Heart left ventricle (tissue), 16 donors: ENCODE measurements around the gene OR10R2. TPM values are rescaled to one million over a fixed set of nuclear protein-coding genes. Genes with fewer than 3 reads are reported as not detected.
"Not testable (repeated sequence)": the region's sequence is repeated elsewhere in the genome, so short reads cannot be mapped to it uniquely, and the experiment has no call there.

Experiments used
- ATAC-seq, 4 donors: fragments of 200-7000 bp; cut with Tn5 transposase; one replicate each; pipeline ENCODE4 v1.9.1; 2020 to 2022; ENCODE audit warnings: moderate library complexity in 4 of 4, mild to moderate bottlenecking in 3 of 4, moderate number of reproducible peaks in 1 of 4
- DNase-seq, 5 donors: peaks; one replicate each; pipeline ENCODE4 v3.0.0-alpha.2; 2020
- H3K27ac ChIP-seq, 12 donors: fragments of 200-600 bp; sonication (generic) in 4 of 12; one replicate each; pipeline versions ENCODE4 v1.5.0 to v1.8.0; 2016 to 2022; ENCODE audit warnings: mild to moderate bottlenecking in 2 of 12
- H3K27me3 ChIP-seq, 9 donors: fragments of 200-600 bp; sonication (generic) in 2 of 9; one replicate each; pipeline versions ENCODE4 v1.5.1 to v1.8.0; 2016 to 2022; ENCODE audit warnings: mild to moderate bottlenecking in 3 of 9
- H3K36me3 ChIP-seq, 9 donors: fragments of 200-600 bp; sonication (generic) in 2 of 9; one replicate each; pipeline versions ENCODE4 v1.5.0 to v1.8.0; 2018 to 2022; ENCODE audit warnings: mild to moderate bottlenecking in 2 of 9
- H3K4me1 ChIP-seq, 12 donors: fragments of 200-600 bp; sonication (generic) in 4 of 12; one replicate each; pipeline versions ENCODE4 v1.5.0 to v1.8.0; 2016 to 2022; ENCODE audit warnings: mild to moderate bottlenecking in 3 of 12
- H3K4me3 ChIP-seq, 12 donors: fragments of 200-600 bp; sonication (generic) in 4 of 12; one replicate each; pipeline versions ENCODE4 v1.5.0 to v1.8.0; 2017 to 2022; ENCODE audit warnings: mild to moderate bottlenecking in 9 of 12, moderate library complexity in 4 of 12
- H3K9me3 ChIP-seq, 12 donors: fragments of 200-600 bp; sonication (generic) in 4 of 12; one replicate each; pipeline versions ENCODE4 v1.5.0 to v1.8.0; 2016 to 2022; ENCODE audit warnings: mild to moderate bottlenecking in 1 of 12
- CTCF ChIP-seq, 12 donors: fragments of 200-600 bp; sonication (generic) in 4 of 12; IDR thresholded peaks; one replicate each; pipeline versions ENCODE4 v1.5.0 to v1.8.0; 2018 to 2022; ENCODE audit warnings: antibody characterized with exemption in 12 of 12, mild to moderate bottlenecking in 5 of 12
- POLR2A ChIP-seq, 2 donors: fragments of 450-650 bp; IDR thresholded peaks; one replicate each; pipeline ENCODE4 v1.6.1; 2017; ENCODE audit warnings: antibody characterized with exemption in 2 of 2, mild to moderate bottlenecking in 2 of 2, moderate library complexity in 2 of 2
- WGBS, 4 donors: extraction: QIAGEN DNeasy Blood & Tissue Kit in 2 of 4; methylation state at CpG; one replicate each; pipeline versions ENCODE4 v1.1.5 to v1.1.7; 2013 to 2018; 5-methylcytosine and 5-hydroxymethylcytosine counted together
- intact Hi-C, 10 donors: fragments of 100-400 bp; cut with DNase I; formaldehyde crosslinking; loops; one replicate each; pipeline versions ENCODE4 v1.11.1 to v1.14.2; 2022
- long read RNA-seq, 3 donors: library from polyadenylated mRNA; unstranded; transcript quantifications; one replicate each; pipeline ENCODE4 v2.0.0, GENCODE V29; 2020 to 2021
- polyA plus RNA-seq, 2 donors: library from polyadenylated mRNA; stranded (reverse); fragments of 200-250 nt; gene quantifications; one replicate each; pipeline ENCODE4 v1.2.3, GENCODE V29; 2013
- total RNA-seq, 9 donors: library from RNA; depleted of rRNA in 2 of 9; stranded (reverse); fragments of >200 nt in 2 of 9; fragmentation: NEBNext Ultra II Directional in 3 of 9; extraction: Animal tissue kit (Norgen Biotek cat#: 25700) in 3 of 9; gene quantifications; one replicate each; pipeline versions ENCODE4 v1.1.0 to v1.2.4, GENCODE V29; 2016 to 2023
- donor health status: ischemic (EF 13 %, LVEDD 7.1; RV severe dilation, severe dysfunction).
- donor health status: healthy with polysubstance abuse.
- donor health status: DM: no; HTN: yes; CAD: no.
- donor health status: DM: no; HTN: no; CAD: no.
- donor health status: ischemic (EF 25% LVEDD 6.9; RV normal size, moderate dysfunction).
- donor health status: ischemic (EF 25% LVEDD 5.7; RV mildly dilated, moderate dysfunction).
- donor health status: healthy.
- donor health status: DM: yes; HTN: yes; CAD: no.
- donor health status: ischemic (EF 35%, LVEDD 5.7; RV mildly dilated, moderate dysfunction).
- donor health status: nonischemic (EF 11% LVEDD 7.7; RV severe dilation, severe dysfunction).
- donor health status: DM: yes; HTN: yes; CAD: no.
- donor health status: PGD.
- donor health status: ischemic (EF 29% LVEDD 5.4; RV normal size, mild dysfunction).
- donor health status: nonischemic (EF 23%, LVEDD 6.1; RV moderate dilation, normal function).

OR10R2 gene
- total RNA-seq (not detected), polyA plus RNA-seq (not detected)
- long read RNA-seq, donor 1 = 0 reads
- long read RNA-seq, donor 2 = 0 reads
- long read RNA-seq, donor 3 = 0 reads

- Histone ChIP-seq H3K4me1 (no peaks in the 10 kb centered on the region), H3K27ac (no peak within 1 kb of the TSS), H3K27me3 (no peaks in the 10 kb centered on the region), H3K4me3 (no peak within 1 kb of the TSS), H3K9me3 (no peaks in the 10 kb centered on the region), H3K36me3 (no peaks in the 10 kb centered on the region)
- intact Hi-C loops = no loop called here
- no peak for DNase-seq
- ATAC-seq = no peak
- no peak for TF ChIP-seq CTCF (IDR thresholded peaks at IDR 0.05)
- no peak for TF ChIP-seq POLR2A (IDR thresholded peaks at IDR 0.05)
Measured at GRCh38 chr1:158471920-158472319, at the start of gene OR10R2. Gene OR10R2, plus strand, starts transcription at chr1:158472220. Its CDS starts 106 bp downstream, at chr1:158472326.

- peaks cover 0 to 20% (median 0%) of the 10 kb centered on the region in 12 donors for H3K9me3 ChIP-seq
- no peaks in the 10 kb centered on the region for H3K36me3 ChIP-seq
- H3K4me1 ChIP-seq = no peaks in the 10 kb centered on the region
- no peaks in the 10 kb centered on the region for H3K27me3 ChIP-seq
- H3K27ac ChIP-seq = no peak overlapping the region
- ATAC-seq = no peak
- intact Hi-C loops = no loop called here
- TF ChIP-seq POLR2A (IDR thresholded peaks at IDR 0.05) = no peak
- no peak for TF ChIP-seq CTCF (IDR thresholded peaks at IDR 0.05)
- H3K4me3 ChIP-seq = no peak overlapping the region
- DNase-seq = no peak
Measured at GRCh38 chr1:158425027-158425426, 47.0 kb upstream of the OR10R2 start.

- DNase-seq (no peak), ATAC-seq (no peak)
- H3K4me1 ChIP-seq = peaks cover 0 to 5% (median 0%) of the 10 kb centered on the region in 12 donors
- no peaks in the 10 kb centered on the region for H3K36me3 ChIP-seq
- peaks cover 0 to 20% (median 0%) of the 10 kb centered on the region in 12 donors for H3K9me3 ChIP-seq
- no peak within 1 kb of the TSS for H3K27ac ChIP-seq
- intact Hi-C loops = no loop called here
- H3K27me3 ChIP-seq = no peaks in the 10 kb centered on the region
- TF ChIP-seq POLR2A (IDR thresholded peaks at IDR 0.05) = no peak
- TF ChIP-seq CTCF (IDR thresholded peaks at IDR 0.05) = no peak
- H3K4me3 ChIP-seq = no peak within 1 kb of the TSS
- WGBS, 4 donors = 86 to 91% (median 89%) methylated on average over 1 of the region's 1 CpG
Measured at GRCh38 chr1:158426137-158426536, 45.9 kb upstream of the OR10R2 start, which contains the start of gene OR10K2. Gene OR10K2, minus strand, starts transcription at chr1:158426237. Its CDS starts 5,371 bp downstream, at chr1:158420866.

GRCh38 chr1:158430163-158430562 is 41.9 kb upstream of the OR10R2 start:
- H3K4me3 ChIP-seq, DNase-seq, H3K36me3 ChIP-seq, intact Hi-C loops, ATAC-seq, H3K27ac ChIP-seq, H3K4me1 ChIP-seq: not testable (repeated sequence)
- Histone ChIP-seq H3K27me3 (peaks cover 0 to 14% (median 0%) of the 10 kb centered on the region in 9 donors), H3K9me3 (peaks cover 0 to 20% (median 0%) of the 10 kb centered on the region in 12 donors)
- 51 to 57% (median 56%) methylated on average over 3 of the region's 3 CpGs for WGBS, 4 donors

- ATAC-seq = no peak
- Histone ChIP-seq H3K36me3 (no peaks in the 10 kb centered on the region), H3K27me3 (peaks cover 0 to 14% (median 0%) of the 10 kb centered on the region in 9 donors), H3K9me3 (peaks cover 0 to 2% (median 0%) of the 10 kb centered on the region in 12 donors), H3K4me3 (no peak overlapping the region), H3K4me1 (peaks cover 0 to 5% (median 0%) of the 10 kb centered on the region in 12 donors), H3K27ac (no peak overlapping the region)
- intact Hi-C loops = no loop called here
- no peak for TF ChIP-seq POLR2A (IDR thresholded peaks at IDR 0.05)
- no peak for TF ChIP-seq CTCF (IDR thresholded peaks at IDR 0.05)
- DNase-seq = no peak
- 43 to 58% (median 55%) methylated on average over 3 of the region's 3 CpGs for WGBS, 4 donors
Measured at GRCh38 chr1:158434741-158435140, 37.3 kb upstream of the OR10R2 start.
